ENCODE measurements around the gene OAF.

The OAF gene

GRCh38 chr11:120239713-120240640 lies 29.1 kb downstream of the OAF start, which contains the start of gene POU2F3:
Gene POU2F3 (plus strand): TSS chr11:120240140. CDS start chr11:120240344, 204 bp downstream.
- DNase-seq (ENCODE audit: extremely low read depth, low read depth), result no peak
- TF ChIP-seq CTCF (IDR thresholded peaks at IDR 0.05; ENCODE audit: low read depth, low read length), result peak; percentile 8

GRCh38 chr11:120240866-120241265 lies 30.0 kb downstream of the OAF start:
- DNase-seq (ENCODE audit: extremely low read depth, low read depth), result no peak
- TF ChIP-seq CTCF (IDR thresholded peaks at IDR 0.05; ENCODE audit: low read depth, low read length), result no peak

GRCh38 chr11:120241277-120241676 lies 30.4 kb downstream of the OAF start:
- no peak for DNase-seq (ENCODE audit: extremely low read depth, low read depth)
- TF ChIP-seq CTCF (IDR thresholded peaks at IDR 0.05; ENCODE audit: low read depth, low read length), result no peak

- TF ChIP-seq CTCF (IDR thresholded peaks at IDR 0.05; ENCODE audit: low read depth, low read length), result no peak
- DNase-seq (ENCODE audit: extremely low read depth, low read depth), result no peak
Observed at GRCh38 chr11:120243221-120243620, 32.4 kb downstream of the OAF start.

GRCh38 chr11:120244476-120245365 lies 33.9 kb downstream of the OAF start:
- DNase-seq (ENCODE audit: extremely low read depth, low read depth), result no peak
- no peak for TF ChIP-seq CTCF (IDR thresholded peaks at IDR 0.05; ENCODE audit: low read depth, low read length)

- DNase-seq (ENCODE audit: extremely low read depth, low read depth), result no peak
- TF ChIP-seq CTCF (IDR thresholded peaks at IDR 0.05; ENCODE audit: low read depth, low read length), result no peak
Observed at GRCh38 chr11:120245434-120245833, 34.6 kb downstream of the OAF start.
